Muscle layer of duodenum (tissue), 2 donors: ENCODE data around the gene RABGEF1.
"Not testable (repeated sequence)": the region's sequence is repeated elsewhere in the genome, so short reads cannot be mapped to it uniquely, and the experiment has no call there.

Source experiments
- H3K27ac ChIP-seq: one replicate; pipeline ENCODE4 v1.7.0; 2013; ENCODE audit warnings: mild to moderate bottlenecking, low read length
- H3K27me3 ChIP-seq: one replicate; pipeline ENCODE4 v1.7.0; 2013; ENCODE audit warnings: low read depth, mild to moderate bottlenecking, control low read depth, low read length
- H3K36me3 ChIP-seq, 2 donors: one replicate each; pipeline ENCODE4 v1.7.0; 2013; ENCODE audit warnings: low read length in 2 of 2, control low read depth in 1 of 2, mild to moderate bottlenecking in 1 of 2; ENCODE audit not compliant: insufficient read depth in 2 of 2, control insufficient read depth in 1 of 2
- H3K4me1 ChIP-seq, 2 donors: one replicate each; pipeline ENCODE4 v1.7.0; 2013; ENCODE audit warnings: low read length in 2 of 2, mild to moderate bottlenecking in 2 of 2, control low read depth in 1 of 2, moderate library complexity in 1 of 2; ENCODE audit not compliant: insufficient read depth in 2 of 2, control insufficient read depth in 1 of 2
- H3K4me3 ChIP-seq, 2 donors: one replicate each; pipeline ENCODE4 v1.7.0; 2013; ENCODE audit warnings: low read length in 2 of 2, low read depth in 1 of 2, mild to moderate bottlenecking in 1 of 2
- H3K9me3 ChIP-seq, 2 donors: one replicate each; pipeline ENCODE4 v1.7.0; 2013; ENCODE audit warnings: low read length in 2 of 2, control low read depth in 1 of 2, mild to moderate bottlenecking in 1 of 2; ENCODE audit not compliant: control insufficient read depth in 1 of 2
- donor health status: healthy.

RABGEF1 gene

GRCh38 chr7:66779669-66780409 is 39.3 kb downstream of the RABGEF1 start:
- H3K4me1 ChIP-seq, result no peaks in the 10 kb centered on the region
- no peaks in the 10 kb centered on the region for H3K9me3 ChIP-seq
- no peak overlapping the region for H3K4me3 ChIP-seq
- H3K27me3 ChIP-seq, result no peaks in the 10 kb centered on the region
- H3K36me3 ChIP-seq, result peaks cover 3 to 22% of the 10 kb centered on the region in 2 donors
- H3K27ac ChIP-seq, result no peak overlapping the region

DNA sequence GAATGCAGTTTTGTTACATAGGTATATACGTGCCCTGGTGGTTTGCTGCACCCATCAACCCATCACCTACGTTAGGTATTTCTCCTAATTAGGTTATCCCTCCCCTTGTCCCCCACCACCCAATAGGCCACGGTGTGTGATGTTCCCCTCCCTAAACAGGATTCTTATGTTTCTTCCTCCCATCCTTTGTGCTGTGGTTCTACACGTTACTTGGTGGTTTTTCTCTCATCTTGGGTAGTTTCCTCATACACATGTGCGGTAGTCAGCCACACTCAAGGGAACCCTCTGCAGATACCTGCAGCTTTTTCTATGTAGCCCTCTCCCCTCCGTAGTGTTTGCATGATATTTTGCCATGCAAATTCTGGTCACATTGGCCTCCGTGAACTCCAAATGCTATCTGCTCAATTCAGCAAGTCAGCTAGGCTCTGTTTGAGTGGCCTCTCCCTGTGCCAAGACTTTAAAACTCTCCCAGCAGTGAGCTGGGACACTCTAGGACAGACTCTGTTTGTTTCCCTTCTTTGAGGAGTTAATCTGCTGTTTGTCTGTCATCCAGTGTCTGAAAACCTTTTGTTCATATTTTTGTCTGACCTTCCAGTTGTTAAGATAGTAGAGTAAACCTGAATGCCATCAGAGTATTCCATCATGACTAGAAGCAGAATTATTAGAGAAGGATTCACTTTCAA is 41.0 kb downstream of the RABGEF1 start:
- Histone ChIP-seq H3K27ac (no peak overlapping the region), H3K36me3 (peaks cover 3 to 18% of the 10 kb centered on the region in 2 donors), H3K4me1 (no peaks in the 10 kb centered on the region), H3K9me3 (no peaks in the 10 kb centered on the region), H3K4me3 (no peak overlapping the region), H3K27me3 (no peaks in the 10 kb centered on the region)

DNA sequence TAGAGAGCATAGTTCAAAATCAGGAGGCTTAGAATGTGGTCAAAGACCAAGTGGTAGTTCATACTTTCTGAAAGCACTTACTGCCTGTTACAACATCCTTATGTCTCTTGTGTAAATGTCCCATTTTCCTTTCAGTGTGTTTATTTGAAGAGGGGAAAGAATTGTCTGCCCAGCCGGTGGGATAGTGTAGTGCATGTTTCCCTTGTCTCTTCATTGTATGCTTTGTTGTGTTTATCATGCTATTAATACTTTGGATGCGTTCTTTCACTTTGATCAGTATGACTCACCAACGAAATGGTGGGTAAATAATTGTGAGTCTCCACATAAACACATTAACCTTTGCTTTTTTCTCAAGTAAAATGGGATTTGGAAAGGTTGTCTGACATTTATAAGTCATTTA is 42.3 kb downstream of the RABGEF1 start:
- not testable (repeated sequence) for H3K4me3 ChIP-seq, H3K27ac ChIP-seq, H3K9me3 ChIP-seq, H3K27me3 ChIP-seq, H3K4me1 ChIP-seq
- peaks cover 8 to 24% of the 10 kb centered on the region in 2 donors for H3K36me3 ChIP-seq

- H3K27me3 ChIP-seq, H3K4me3 ChIP-seq, H3K27ac ChIP-seq, H3K4me1 ChIP-seq, H3K9me3 ChIP-seq: not testable (repeated sequence)
- peaks cover 9 to 24% of the 10 kb centered on the region in 2 donors for H3K36me3 ChIP-seq
Observed at GRCh38 chr7:66783887-66784595, 43.5 kb downstream of the RABGEF1 start.

DNA sequence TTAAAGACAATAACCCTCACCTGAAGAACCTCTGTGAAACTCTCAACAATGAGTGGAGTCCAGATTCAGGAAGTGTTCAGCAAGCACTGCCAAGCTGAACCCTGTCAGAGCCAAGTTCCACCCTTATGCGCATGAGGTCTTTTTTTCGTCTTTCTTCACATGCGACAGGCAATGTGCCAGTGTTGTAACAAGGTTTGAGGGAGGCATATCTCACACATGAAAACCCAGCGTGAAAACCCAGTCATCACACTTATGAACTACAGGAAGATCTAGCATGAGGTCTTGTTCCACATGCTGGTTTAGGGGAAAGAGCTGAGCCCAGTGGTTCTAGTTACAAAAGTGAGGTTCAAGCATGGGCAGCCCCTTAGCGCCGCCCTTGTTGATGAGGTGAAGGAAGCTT is 49.7 kb downstream of the RABGEF1 start:
- H3K4me1 ChIP-seq, result no peaks in the 10 kb centered on the region
- no peak overlapping the region for H3K4me3 ChIP-seq
- peaks cover 25 to 63% of the 10 kb centered on the region in 2 donors for H3K36me3 ChIP-seq
- no peak overlapping the region for H3K27ac ChIP-seq
- no peaks in the 10 kb centered on the region for H3K27me3 ChIP-seq
- H3K9me3 ChIP-seq, result no peaks in the 10 kb centered on the region

- Histone ChIP-seq H3K9me3 (no peaks in the 10 kb centered on the region), H3K4me1 (no peaks in the 10 kb centered on the region), H3K27me3 (no peaks in the 10 kb centered on the region), H3K36me3 (peaks cover 29 to 66% of the 10 kb centered on the region in 2 donors), H3K4me3 (no peak overlapping the region), H3K27ac (no peak overlapping the region)
Observed at GRCh38 chr7:66790725-66791124, 50.2 kb downstream of the RABGEF1 start.

DNA sequence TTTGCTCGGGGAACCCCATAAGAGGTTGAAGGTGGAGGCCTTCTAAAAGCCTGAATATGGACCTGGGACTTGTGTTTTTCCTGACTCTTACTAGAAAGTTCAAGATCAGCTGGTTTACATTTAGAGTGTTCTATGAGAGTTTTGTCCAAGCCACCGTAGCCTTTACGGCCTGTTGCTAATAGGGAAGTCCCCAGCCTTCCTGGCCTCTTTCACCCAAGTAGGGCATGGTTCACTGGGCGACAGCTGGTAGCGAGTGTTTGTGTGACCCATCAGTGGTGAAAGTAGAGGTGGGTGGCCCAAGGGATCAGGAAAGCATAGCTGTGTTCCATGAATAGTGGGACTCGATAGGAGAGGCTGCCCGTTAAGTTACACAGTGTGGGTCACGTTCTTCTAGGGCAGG is 60.1 kb downstream of the RABGEF1 start:
- no peaks in the 10 kb centered on the region for H3K27me3 ChIP-seq
- peaks cover 42 to 82% of the 10 kb centered on the region in 2 donors for H3K36me3 ChIP-seq
- no peak overlapping the region for H3K4me3 ChIP-seq
- H3K27ac ChIP-seq, result no peak overlapping the region
- no peaks in the 10 kb centered on the region for H3K4me1 ChIP-seq
- H3K9me3 ChIP-seq, result no peaks in the 10 kb centered on the region

- peaks cover 53 to 82% of the 10 kb centered on the region in 2 donors for H3K36me3 ChIP-seq
- no peak overlapping the region for H3K27ac ChIP-seq
- no peak overlapping the region for H3K4me3 ChIP-seq
- no peaks in the 10 kb centered on the region for H3K27me3 ChIP-seq
- H3K9me3 ChIP-seq, result no peaks in the 10 kb centered on the region
- H3K4me1 ChIP-seq, result no peaks in the 10 kb centered on the region
Observed at GRCh38 chr7:66804001-66804400, 63.5 kb downstream of the RABGEF1 start.

DNA sequence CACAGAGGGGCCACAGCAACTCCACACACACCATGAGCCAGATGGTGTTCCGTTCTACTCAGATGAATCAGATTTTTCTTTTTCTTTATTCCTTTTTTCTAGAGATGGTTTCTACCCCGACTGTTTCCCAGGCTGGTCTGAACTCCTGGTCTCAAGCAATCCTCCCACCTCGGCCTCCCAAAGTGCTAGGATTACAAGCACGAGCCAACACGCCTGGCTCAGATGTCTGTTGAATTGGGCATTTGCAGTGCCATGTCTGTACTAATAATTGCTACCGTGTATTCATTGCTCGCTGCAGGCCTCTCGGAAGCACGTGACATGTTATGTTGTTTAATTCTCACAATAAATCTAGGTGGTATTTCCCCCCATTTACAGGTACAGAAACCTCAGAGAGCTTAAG is 67.2 kb downstream of the RABGEF1 start:
- H3K27ac ChIP-seq, result no peak overlapping the region
- H3K4me1 ChIP-seq, result no peaks in the 10 kb centered on the region
- no peak overlapping the region for H3K4me3 ChIP-seq
- H3K36me3 ChIP-seq, result peaks cover 58 to 76% of the 10 kb centered on the region in 2 donors
- no peaks in the 10 kb centered on the region for H3K9me3 ChIP-seq
- H3K27me3 ChIP-seq, result no peaks in the 10 kb centered on the region

DNA sequence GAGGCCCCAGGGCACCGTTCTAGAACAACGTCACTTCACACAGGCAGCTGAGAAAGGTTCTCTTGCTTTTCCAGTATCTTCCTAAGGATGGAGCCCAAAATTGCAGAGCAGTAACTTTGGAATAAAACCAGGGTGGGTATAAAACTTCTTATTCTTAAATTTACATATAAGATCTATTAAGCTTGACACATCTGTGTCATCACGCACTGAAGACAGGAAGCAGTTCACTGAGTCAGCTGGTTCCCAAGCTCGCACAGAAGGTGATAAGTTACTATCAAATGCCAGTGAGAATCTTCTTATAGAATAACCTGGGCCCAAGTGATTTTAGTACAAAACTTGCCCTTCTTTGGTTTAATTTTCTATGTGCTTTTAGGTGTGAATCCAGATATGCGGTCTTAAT is 70.2 kb downstream of the RABGEF1 start:
- Histone ChIP-seq H3K9me3 (no peaks in the 10 kb centered on the region), H3K4me3 (no peak overlapping the region), H3K4me1 (no peaks in the 10 kb centered on the region), H3K27me3 (no peaks in the 10 kb centered on the region), H3K27ac (no peak overlapping the region), H3K36me3 (peaks cover 45 to 63% of the 10 kb centered on the region in 2 donors)

- H3K27me3 ChIP-seq, H3K4me3 ChIP-seq, H3K4me1 ChIP-seq, H3K9me3 ChIP-seq, H3K27ac ChIP-seq: not testable (repeated sequence)
- peaks cover 9 to 20% of the 10 kb centered on the region in 2 donors for H3K36me3 ChIP-seq
Observed at GRCh38 chr7:66815186-66815875, 74.8 kb downstream of the RABGEF1 start.
